H1 (cell line): ENCODE results near the gene MORC1. TPM values are rescaled to one million over a fixed set of nuclear protein-coding genes. Genes with fewer than 3 reads are reported as not detected.

Experiments used
- CTCF ChIA-PET: fragments of 300-600 bp; sonication (Branson Sonifier 250); formaldehyde crosslinking; loops from one replicate; lab custom pipeline; 2021; ENCODE audit not compliant: partially characterized antibody; lab: Charles Lee
- POLR2A ChIA-PET: fragments of 300-600 bp; sonication (Branson Sonifier 250); formaldehyde crosslinking; loops from one replicate; lab custom pipeline; 2021; ENCODE audit warnings: inconsistent platforms; ENCODE audit not compliant: partially characterized antibody; lab: Charles Lee
- DNase-seq, 2 experiments: peaks; one replicate each; pipeline versions ENCODE4 v3.0.0 to v3.0.0-alpha.2; 2010 to 2022; ENCODE audit warnings: low spot score in 2 of 2, low read depth in 1 of 2, mixed read lengths in 1 of 2
- FAIRE-seq: peaks from 2 replicates; lab custom pipeline; 2011; peaks lifted over from hg19 to GRCh38; lab: Jason Lieb, UNC
- H2AFZ ChIP-seq: 2 replicates; pipeline ENCODE4 v1.8.1; 2012; ENCODE audit warnings: low read length, inconsistent platforms
- H2AK5ac ChIP-seq: 2 replicates; pipeline ENCODE4 v1.6.1; 2013; ENCODE audit warnings: low read depth, low read length
- H2BK120ac ChIP-seq: replicated peaks from 2 replicates; pipeline ENCODE3; 2013; ENCODE audit warnings: low read depth, low read length, inconsistent platforms
- H2BK12ac ChIP-seq: 2 replicates; pipeline ENCODE4 v1.6.1; 2013; ENCODE audit warnings: low read depth, low read length
- H2BK15ac ChIP-seq: 2 replicates; pipeline ENCODE4 v1.6.1; 2013; ENCODE audit warnings: low read length
- H2BK20ac ChIP-seq: 2 replicates; pipeline ENCODE4 v1.6.1; 2013; ENCODE audit warnings: low read length
- H2BK5ac ChIP-seq: 2 replicates; pipeline ENCODE4 v1.6.1; 2013; ENCODE audit warnings: low read depth, low read length
- H3K14ac ChIP-seq: 2 replicates; pipeline ENCODE4 v1.6.1; 2013; ENCODE audit warnings: inconsistent platforms; ENCODE audit not compliant: insufficient read length
- H3K18ac ChIP-seq: 2 replicates; pipeline ENCODE4 v1.6.1; 2013; ENCODE audit warnings: low read length; ENCODE audit errors: extremely low read depth
- H3K23ac ChIP-seq: 2 replicates; pipeline ENCODE4 v1.6.1; 2013; ENCODE audit warnings: inconsistent platforms; ENCODE audit not compliant: insufficient read length
- H3K23me2 ChIP-seq: 2 replicates; pipeline ENCODE4 v1.6.1; 2013; ENCODE audit warnings: low read depth, low read length
- H3K27ac ChIP-seq: 2 replicates; pipeline ENCODE4 v1.6.1; 2011; ENCODE audit warnings: low read depth, low read length, inconsistent platforms
- H3K27me3 ChIP-seq, 4 experiments: replicated peaks in 1 of 4; 1 replicate in 1 of 4; 2 replicates in 3 of 4; pipeline versions ENCODE4 v1.6.1 to v1.8.1; 2011 to 2013; ENCODE audit warnings: low read length in 3 of 4, mild to moderate bottlenecking in 3 of 4, inconsistent platforms in 2 of 4, mixed read lengths in 2 of 4, moderate library complexity in 1 of 4; ENCODE audit not compliant: control insufficient read depth in 3 of 4, insufficient read depth in 3 of 4; ENCODE audit errors: extremely low read depth in 1 of 4
- H3K36me3 ChIP-seq, 4 experiments: 2 replicates each; pipeline versions ENCODE4 v1.6.1 to v1.8.1; 2011 to 2013; ENCODE audit warnings: mild to moderate bottlenecking in 4 of 4, low read length in 3 of 4, moderate library complexity in 2 of 4, control low read depth in 1 of 4, inconsistent platforms in 1 of 4; ENCODE audit not compliant: insufficient read depth in 4 of 4, control insufficient read depth in 2 of 4
- H3K4ac ChIP-seq: replicated peaks from 2 replicates; pipeline ENCODE3; 2013; ENCODE audit warnings: low read length, low read depth, mixed read lengths, inconsistent platforms; ENCODE audit not compliant: insufficient read length
- H3K4me1 ChIP-seq, 4 experiments: replicated peaks in 1 of 4; 1 replicate in 1 of 4; 2 replicates in 3 of 4; pipeline versions ENCODE4 v1.6.1 to v1.8.1; 2011 to 2013; ENCODE audit warnings: low read length in 3 of 4, inconsistent platforms in 2 of 4, mixed read lengths in 1 of 4; ENCODE audit not compliant: insufficient read depth in 4 of 4, control insufficient read depth in 3 of 4
- H3K4me2 ChIP-seq, 2 experiments: 2 replicates each; pipeline versions ENCODE4 v1.6.1 to v1.8.1; 2011 to 2013; ENCODE audit warnings: low read depth in 2 of 2, low read length in 2 of 2, control low read depth in 1 of 2, inconsistent platforms in 1 of 2, mild to moderate bottlenecking in 1 of 2; ENCODE audit not compliant: insufficient read depth in 1 of 2
- H3K4me3 ChIP-seq, 4 experiments: fragments of 200-600, 300-600 bp in 1 of 4; sonication (generic), shearing (Covaris generic), sonication (Bioruptor Twin) in 1 of 4; 2 replicates each; pipeline versions ENCODE4 v1.5.1 to v1.8.1; 2011 to 2016; ENCODE audit warnings: low read length in 4 of 4, low read depth in 3 of 4, control low read depth in 2 of 4, inconsistent platforms in 2 of 4, mild to moderate bottlenecking in 2 of 4, mixed read lengths in 1 of 4, moderate library complexity in 1 of 4; ENCODE audit not compliant: insufficient read depth in 2 of 4; ENCODE audit errors: extremely low read depth in 1 of 4
- H3K56ac ChIP-seq: replicated peaks from 2 replicates; pipeline ENCODE3; 2013; ENCODE audit warnings: low read depth, mild to moderate bottlenecking, mixed read lengths, low read length, inconsistent platforms; ENCODE audit not compliant: insufficient read length
- H3K79me1 ChIP-seq: 2 replicates; pipeline ENCODE4 v1.6.1; 2013; ENCODE audit warnings: low read depth, low read length, control low read depth
- H3K79me2 ChIP-seq, 2 experiments: 2 replicates each; pipeline versions ENCODE4 v1.6.1 to v1.8.1; 2012 to 2013; ENCODE audit warnings: low read length in 2 of 2, mild to moderate bottlenecking in 2 of 2, inconsistent platforms in 1 of 2; ENCODE audit not compliant: insufficient read depth in 2 of 2, control insufficient read depth in 1 of 2
- H3K9ac ChIP-seq, 4 experiments: replicated peaks in 1 of 4; 1 replicate in 1 of 4; 2 replicates in 3 of 4; pipeline versions ENCODE4 v1.6.1 to v1.8.1; 2011 to 2013; ENCODE audit warnings: low read depth in 3 of 4, low read length in 3 of 4, control low read depth in 2 of 4, mild to moderate bottlenecking in 2 of 4, moderate library complexity in 2 of 4, inconsistent platforms in 1 of 4; ENCODE audit errors: extremely low read depth in 1 of 4
- H3K9me3 ChIP-seq, 2 experiments: 2 replicates each; pipeline versions ENCODE4 v1.6.1 to v1.8.1; 2012 to 2013; ENCODE audit warnings: mild to moderate bottlenecking in 2 of 2, moderate library complexity in 2 of 2, control low read depth in 1 of 2, inconsistent platforms in 1 of 2, low read depth in 1 of 2, low read length in 1 of 2, mixed read lengths in 1 of 2; ENCODE audit not compliant: insufficient read depth in 2 of 2
- H4K20me1 ChIP-seq, 2 experiments: replicated peaks in 1 of 2; 2 replicates each; pipeline versions ENCODE3 to v1.8.1; 2011 to 2013; ENCODE audit warnings: inconsistent platforms in 2 of 2, low read length in 2 of 2, mild to moderate bottlenecking in 1 of 2; ENCODE audit not compliant: insufficient read depth in 2 of 2, control insufficient read depth in 1 of 2
- H4K5ac ChIP-seq: 2 replicates; pipeline ENCODE4 v1.6.1; 2013; ENCODE audit warnings: low read length, low read depth, mixed read lengths, inconsistent platforms; ENCODE audit not compliant: insufficient read length
- H4K8ac ChIP-seq: 2 replicates; pipeline ENCODE4 v1.8.0; 2013; ENCODE audit warnings: mild to moderate bottlenecking, moderate library complexity, low read length, inconsistent platforms; ENCODE audit not compliant: insufficient read depth; ENCODE audit errors: extremely low read depth
- H4K91ac ChIP-seq: replicated peaks from 2 replicates; pipeline ENCODE3; 2013; ENCODE audit warnings: low read length, mixed read lengths, inconsistent platforms; ENCODE audit not compliant: insufficient read length
- MAFK ChIP-seq: IDR thresholded peaks from 2 replicates; pipeline ENCODE4 v1.6.1; 2012; ENCODE audit warnings: low read depth, mild to moderate bottlenecking, improper control_type of control experiment, low read length
- RBBP5 ChIP-seq: IDR thresholded peaks from 2 replicates; pipeline ENCODE4 v1.7.1; 2012; ENCODE audit warnings: low read depth, mild to moderate bottlenecking, inconsistent platforms, low read length, moderate library complexity, borderline replicate concordance
- WGBS, 2 experiments: shearing (Covaris generic) in 1 of 2; methylation state at CpG; one replicate each; pipeline versions ENCODE4 v1.1.6 to v1.1.7; 2013 to 2015; ENCODE audit warnings: low lambda C conversion rate in 2 of 2, mixed read lengths in 2 of 2, inconsistent platforms in 1 of 2, low coverage in 1 of 2, missing lambda C conversion rate in 1 of 2; ENCODE audit not compliant: insufficient replicate concordance in 2 of 2, insufficient coverage in 1 of 2, insufficient read length in 1 of 2; ENCODE audit errors: extremely low coverage in 1 of 2, missing lambda C conversion rate in 1 of 2; 5-methylcytosine and 5-hydroxymethylcytosine counted together
- polyA plus RNA-seq, 7 experiments: library from polyadenylated mRNA; depleted of rRNA in 3 of 7; stranded (reverse) in 5 of 7; unstranded in 2 of 7; fragments of >200 nt in 5 of 7; fragments of 200-250 nt in 2 of 7; gene quantifications; 1 replicate in 5 of 7; 2 replicates in 1 of 7; 4 replicates in 1 of 7; pipeline versions ENCODE4 v1.2.1 to v1.2.3, GENCODE V29; 2011 to 2013; ENCODE audit warnings: missing spikeins in 2 of 7, mixed read lengths in 2 of 7
- total RNA-seq: library from RNA; stranded (reverse); fragmentation: NEBNext Ultra II Directional; extraction: Animal tissue kit (Norgen Biotek cat#: 25700); gene quantifications from 2 replicates; pipeline ENCODE4 v1.2.1, GENCODE V29; 2021

MORC1 gene
- total and polyA plus RNA-seq, 2 of the 8 experiments (the other 6 are each of a cell fraction or from before 2014, with no cell fraction given): not detected

DNA sequence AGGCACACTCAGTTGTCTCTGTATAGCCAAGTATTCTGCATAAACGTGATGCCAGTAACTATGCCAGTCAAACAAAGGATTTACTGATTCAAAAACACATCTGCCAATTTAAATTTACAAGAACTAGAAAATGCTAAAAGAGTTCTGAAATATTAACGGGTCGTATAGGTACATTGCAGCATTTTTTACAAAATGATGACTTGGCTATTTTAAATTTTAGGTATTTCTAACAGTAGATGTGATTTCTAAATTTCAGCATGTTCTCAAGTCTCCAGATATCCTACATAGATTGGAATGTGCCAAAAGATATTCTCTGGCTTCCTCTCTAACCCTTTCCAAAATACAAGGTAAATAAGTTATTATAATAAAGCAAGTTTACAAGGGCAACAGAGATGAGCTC, 60.3 kb downstream of the MORC1 start:
- ChIA-PET CTCF (interaction anchor here (0.7 kb wide), 1 partner anchor 33 kb away, joined by 3 read pairs; no protein-coding TSS in a partner anchor), POLR2A (no interaction called here)
- Histone ChIP-seq H4K8ac (no peak overlapping the region), H3K27me3 (no peaks in the 10 kb centered on the region), H3K23me2 (no peaks in the 10 kb centered on the region), H3K36me3 (no peaks in the 10 kb centered on the region), H2BK120ac (no peak overlapping the region), H4K20me1 (no peaks in the 10 kb centered on the region), H3K4me1 (no peaks in the 10 kb centered on the region), H2AFZ (no peak overlapping the region), H3K4me2 (no peak overlapping the region), H3K27ac (no peak overlapping the region), H2BK20ac (no peak overlapping the region), H3K18ac (no peak overlapping the region), H3K9ac (no peak overlapping the region), H2BK12ac (no peak overlapping the region), H3K9me3 (no peaks in the 10 kb centered on the region), H4K91ac (no peak overlapping the region), H3K14ac (no peak overlapping the region), H4K5ac (no peak overlapping the region), H3K56ac (no peak overlapping the region), H3K4me3 (no peak overlapping the region), H3K79me1 (no peaks in the 10 kb centered on the region), H2BK5ac (no peak overlapping the region), H2BK15ac (no peak overlapping the region), H3K4ac (no peak overlapping the region), H3K79me2 (no peaks in the 10 kb centered on the region), H3K23ac (no peak overlapping the region), H2AK5ac (no peak overlapping the region)
- DNase-seq (no peak), FAIRE-seq (no peak)
- WGBS, 2 experiments: 96% methylated on average over 3 of the region's 3 CpGs; no CpG with 5 or more reads in 1 of the 2 experiments
- TF ChIP-seq MAFK (peak; percentile 77; the same call in 1 of the 2 replicates), RBBP5 (no peak)
